OCI-LY3 (cell line): Measurements from ENCODE around the gene IL20RA.

Experiments
- CTCF ChIP-seq: fragments of 200-600, 300-600 bp; sonication (generic); IDR thresholded peaks from 2 replicates; pipeline ENCODE4 v1.5.1; 2014; ENCODE audit warnings: antibody characterized with exemption, low read length, low read depth
- EZH2phosphoT487 ChIP-seq: fragments of 200-600 bp; shearing (Covaris generic); IDR thresholded peaks from 2 replicates; pipeline ENCODE4 v1.6.1; 2018; ENCODE audit warnings: antibody characterized with exemption, mixed run types, low read depth

GRCh38 chr6:137028912-137029311 lies 15.9 kb downstream of the IL20RA start:
- TF ChIP-seq CTCF (no peak), EZH2phosphoT487 (no peak)
